Measurements from ENCODE around the gene EPHA4. TPM values are rescaled to one million over a fixed set of nuclear protein-coding genes. Genes with fewer than 3 reads are reported as not detected.

Gene EPHA4
- total RNA-seq, 4 donors from 2014 or later: 38.9 to 98.9 (median 68.0) TPM

- Histone ChIP-seq H3K36me3 (no peaks in the 10 kb centered on the region), H3K27me3 (no peaks in the 10 kb centered on the region), H3K4me1 (no peaks in the 10 kb centered on the region), H3K4me3 (replicated peaks in 1 of 3) (no peak overlapping the region), H3K27ac (no peak overlapping the region), H3K9me3 (no peaks in the 10 kb centered on the region)
- TF ChIP-seq CTCF (IDR thresholded peaks at IDR 0.05): no peak
- TF ChIP-seq POLR2A (IDR thresholded peaks at IDR 0.05): no peak
- intact Hi-C loops (cut with DNase I): no loop called here
- 65 to 81% methylated on average over 4 of the region's 4 CpGs for WGBS, 2 donors
- DNase-seq: no peak
Observed at GRCh38 chr2:221589696-221590095, 17.6 kb upstream of the EPHA4 start.

DNA sequence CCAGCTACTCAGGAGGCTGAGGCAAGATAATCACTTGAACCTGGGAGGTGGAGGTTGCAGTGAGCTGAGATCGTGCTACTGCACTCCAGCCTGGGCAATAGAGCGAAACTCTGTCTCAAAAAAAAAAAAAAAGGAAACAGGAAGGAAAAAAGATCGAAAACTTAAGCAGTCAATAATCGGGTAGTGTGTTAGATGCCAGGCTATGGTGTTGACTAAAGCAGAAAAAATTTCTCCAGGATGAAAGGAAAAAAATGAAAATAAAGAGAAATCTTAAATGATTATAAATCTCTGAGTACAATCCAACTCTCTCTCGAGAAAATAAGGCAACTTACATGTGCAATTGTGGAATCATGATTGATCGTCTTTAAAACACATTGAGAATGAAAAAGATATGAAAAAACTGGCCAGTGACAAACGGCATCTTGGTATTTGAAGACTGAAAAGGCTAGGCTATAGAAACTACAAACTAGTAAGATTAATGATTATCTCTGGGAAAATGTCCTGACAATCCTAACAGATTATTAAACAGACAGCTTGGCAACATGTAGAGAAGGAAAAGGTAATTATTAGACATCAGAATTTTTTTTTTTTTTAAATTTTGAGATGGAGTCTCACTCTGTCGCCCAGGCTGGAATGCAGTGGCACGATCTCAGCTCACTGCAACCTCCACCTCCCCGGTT, 16.3 kb upstream of the EPHA4 start:
- intact Hi-C loops (cut with DNase I): no loop called here
- no peaks in the 10 kb centered on the region for H3K4me1 ChIP-seq
- WGBS, 2 donors: 87 to 88% methylated on average over 10 of the region's 10 CpGs

GRCh38 chr2:221581986-221582385, 9.9 kb upstream of the EPHA4 start:
- Histone ChIP-seq H3K9me3 (no peaks in the 10 kb centered on the region), H3K36me3 (no peaks in the 10 kb centered on the region), H3K4me3 (replicated peaks in 1 of 3) (no peak overlapping the region), H3K27ac (no peak overlapping the region), H3K4me1 (no peaks in the 10 kb centered on the region), H3K27me3 (no peaks in the 10 kb centered on the region)
- no peak for DNase-seq
- intact Hi-C loops (cut with DNase I): no loop called here
- 97 to 100% methylated on average over 1 of the region's 1 CpG for WGBS, 2 donors
- TF ChIP-seq POLR2A (IDR thresholded peaks at IDR 0.05): no peak
- TF ChIP-seq CTCF (IDR thresholded peaks at IDR 0.05): no peak

More for the DNA sequence above, 16.3 kb upstream of the EPHA4 start:
- Histone ChIP-seq H3K27me3 (no peaks in the 10 kb centered on the region), H3K4me3 (replicated peaks in 1 of 3) (no peak overlapping the region), H3K36me3 (no peaks in the 10 kb centered on the region), H3K9me3 (no peaks in the 10 kb centered on the region), H3K27ac (no peak overlapping the region)
- TF ChIP-seq CTCF (IDR thresholded peaks at IDR 0.05): no peak
- TF ChIP-seq POLR2A (IDR thresholded peaks at IDR 0.05): no peak
- DNase-seq: no peak

DNA sequence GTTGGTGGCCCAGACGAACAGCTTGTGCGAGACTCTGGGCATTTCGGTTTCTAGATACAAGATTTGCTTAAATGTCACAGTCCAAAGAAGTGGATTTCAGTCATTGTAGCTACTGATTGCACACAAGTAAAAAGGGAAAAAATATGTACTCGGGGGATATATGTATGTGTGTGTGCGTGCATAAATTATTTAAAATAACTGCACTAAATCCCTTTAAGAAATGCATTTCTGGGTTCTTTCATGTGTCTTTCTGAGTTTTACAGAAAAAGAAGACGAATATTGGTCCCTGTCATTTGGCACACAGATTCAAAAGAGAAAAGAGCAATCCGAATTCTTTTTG, 2.1 kb upstream of the EPHA4 start:
- H3K4me1 ChIP-seq: peaks cover 11 to 12% of the 10 kb centered on the region in 2 donors
- H3K27me3 ChIP-seq: no peaks in the 10 kb centered on the region
- TF ChIP-seq CTCF (IDR thresholded peaks at IDR 0.05): no peak
- TF ChIP-seq POLR2A (IDR thresholded peaks at IDR 0.05): no peak
- H3K4me3 ChIP-seq (replicated peaks in 1 of 3): peak overlapping the region; percentile 17 to 43 (median 35)
- H3K27ac ChIP-seq: peak overlapping the region in 1 of 3 donors; percentile 89
- no peaks in the 10 kb centered on the region for H3K9me3 ChIP-seq
- no peak for DNase-seq
- WGBS, 2 donors: 25 to 31% methylated on average over 7 of the region's 7 CpGs
- no peaks in the 10 kb centered on the region for H3K36me3 ChIP-seq
- intact Hi-C loops (cut with DNase I): loop anchor here (2.0 to 10.0 kb wide), 3 partner anchors 469 to 1839 kb away; no protein-coding TSS in a partner anchor

GRCh38 chr2:221573430-221574230, 1.5 kb upstream of the EPHA4 start:
- intact Hi-C loops (cut with DNase I): loop anchor here (2.0 to 10.0 kb wide), 3 partner anchors 469 to 1839 kb away; no protein-coding TSS in a partner anchor
- Histone ChIP-seq H3K36me3 (no peaks in the 10 kb centered on the region), H3K4me1 (peaks cover 11 to 17% of the 10 kb centered on the region in 2 donors), H3K9me3 (no peaks in the 10 kb centered on the region), H3K4me3 (replicated peaks in 1 of 3) (peak overlapping the region; percentile 17 to 43 (median 41)), H3K27ac (peak overlapping the region; percentile 86 to 93 (median 89)), H3K27me3 (no peaks in the 10 kb centered on the region)
- peak; percentile 87 to 89 for DNase-seq
- WGBS, 2 donors: 1% methylated on average over 23 to 26 of the region's 63 CpGs
- TF ChIP-seq CTCF (IDR thresholded peaks at IDR 0.05) (peak; percentile 90 to 99 (median 96)), POLR2A (IDR thresholded peaks at IDR 0.05) (peak in 1 of 2 donors; percentile 73)

All from thyroid gland (tissue), 4 donors.